Natural killer cell (primary cell): ENCODE measurements around the gene CCDC51. TPM values are rescaled to one million over a fixed set of nuclear protein-coding genes. Genes with fewer than 3 reads are reported as not detected.
"Not testable (repeated sequence)": the region's sequence is repeated elsewhere in the genome, so short reads cannot be mapped to it uniquely, and the experiment has no call there.

ENCODE experiments used
- ATAC-seq, 3 donors: fragments of 150-1000 bp in 2 of 3; fragments of 200-7000 bp in 1 of 3; cut with Tn5 transposase; 1 replicate in 1 of 3; 2 replicates in 2 of 3; pipeline ENCODE4 v1.10.0; 2021; ENCODE audit warnings: mild to moderate bottlenecking in 2 of 3, moderate library complexity in 2 of 3
- DNase-seq, 2 donors: peaks; one replicate each; pipeline versions ENCODE4 v3.0.0 to v3.0.0-alpha.2; 2013 to 2021; ENCODE audit warnings: mixed read lengths in 1 of 2
- H3K27ac ChIP-seq: one replicate; pipeline ENCODE4 v1.5.1; 2013; ENCODE audit warnings: mild to moderate bottlenecking, low read length
- H3K27me3 ChIP-seq: one replicate; pipeline ENCODE4 v1.6.1; 2013; ENCODE audit warnings: low read length; ENCODE audit not compliant: control insufficient read depth, insufficient read depth
- H3K36me3 ChIP-seq: one replicate; pipeline ENCODE4 v1.6.1; 2013; ENCODE audit warnings: low read length; ENCODE audit not compliant: control insufficient read depth, insufficient read depth
- H3K4me1 ChIP-seq: one replicate; pipeline ENCODE4 v1.6.1; 2013; ENCODE audit warnings: low read length; ENCODE audit not compliant: control insufficient read depth, insufficient read depth
- H3K4me3 ChIP-seq: one replicate; pipeline ENCODE4 v1.5.1; 2013; ENCODE audit warnings: low read length
- H3K9me3 ChIP-seq: one replicate; pipeline ENCODE4 v1.6.1; 2013; ENCODE audit warnings: low read length; ENCODE audit not compliant: control insufficient read depth, insufficient read depth
- H3K27ac Mint-ChIP-seq, 2 donors: one replicate each; pipeline ENCODE4 v1.8.0; 2022; ENCODE audit warnings: mild to moderate bottlenecking in 2 of 2, mixed read lengths in 2 of 2, moderate library complexity in 1 of 2
- H3K27me3 Mint-ChIP-seq, 2 donors: one replicate each; pipeline ENCODE4 v1.8.0; 2022; ENCODE audit warnings: low read depth in 2 of 2, mixed read lengths in 2 of 2
- H3K36me3 Mint-ChIP-seq: one replicate; pipeline ENCODE4 v1.8.0; 2022; ENCODE audit warnings: mixed read lengths
- H3K4me1 Mint-ChIP-seq, 2 donors: one replicate each; pipeline ENCODE4 v1.8.0; 2022; ENCODE audit warnings: mixed read lengths in 2 of 2
- H3K4me3 Mint-ChIP-seq: one replicate; pipeline ENCODE4 v1.8.0; 2022; ENCODE audit warnings: mild to moderate bottlenecking, moderate library complexity, mixed read lengths
- H3K9me3 Mint-ChIP-seq, 2 donors: one replicate each; pipeline ENCODE4 v1.8.0; 2022; ENCODE audit warnings: mixed read lengths in 2 of 2
- WGBS: methylation state at CpG from one replicate; pipeline ENCODE4 v1.1.7; 2013; ENCODE audit warnings: missing lambda C conversion rate; ENCODE audit not compliant: insufficient coverage; 5-methylcytosine and 5-hydroxymethylcytosine counted together
- intact Hi-C: fragments of 100-400 bp; cut with micrococcal nuclease; formaldehyde crosslinking; loops from one replicate; pipeline ENCODE4 v1.14.2; 2022
- total RNA-seq, 4 donors: library from RNA; stranded (reverse); fragments of 120-200 nt in 1 of 4; gene quantifications; one replicate each; pipeline versions ENCODE4 v1.2.3 to v1.2.4, GENCODE V29; 2013 to 2022
- TF ChIP-seq, protein P1 (sequence below): fragments of 200-600 bp; IDR thresholded peaks from one replicate; pipeline ENCODE4 v1.8.0; 2022; ENCODE audit warnings: antibody characterized with exemption

Gene CCDC51
- total RNA-seq, 3 donors from 2014 or later (not counting 1 experiment from before 2014, with no cell fraction given): 4.4 to 8.8 (median 6.8) TPM

DNA sequence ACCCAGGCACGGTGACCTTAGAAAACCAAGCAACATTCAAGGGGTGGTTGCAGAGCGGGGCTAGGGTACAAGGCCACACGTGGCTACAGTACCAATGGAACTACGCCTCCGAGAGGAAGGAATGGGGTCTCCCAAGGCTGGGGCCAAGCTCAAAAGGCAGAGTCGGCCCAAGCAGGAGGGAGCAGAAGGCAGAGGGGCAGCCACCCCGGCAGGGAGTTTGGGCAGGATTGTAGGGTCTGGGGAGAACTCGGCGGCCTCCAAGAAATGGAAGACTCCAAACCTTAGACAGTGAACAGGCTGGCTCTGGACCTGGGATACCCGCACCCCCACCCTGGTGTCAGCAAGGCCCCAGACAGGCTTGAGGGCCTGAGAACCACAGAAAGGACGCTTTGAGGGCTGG is 35.3 kb upstream of the CCDC51 start:
- Mint-ChIP-seq H3K36me3 (no peaks in the 10 kb centered on the region), H3K27ac (peak overlapping the region; percentile 74 to 97), H3K9me3 (no peaks in the 10 kb centered on the region), H3K4me3 (no peak overlapping the region), H3K4me1 (peaks cover 46 to 49% of the 10 kb centered on the region in 2 donors), H3K27me3 (no peaks in the 10 kb centered on the region)
- H3K36me3 ChIP-seq: no peaks in the 10 kb centered on the region
- no peaks in the 10 kb centered on the region for H3K27me3 ChIP-seq
- intact Hi-C loops: no loop called here
- TF ChIP-seq, protein P1, sequence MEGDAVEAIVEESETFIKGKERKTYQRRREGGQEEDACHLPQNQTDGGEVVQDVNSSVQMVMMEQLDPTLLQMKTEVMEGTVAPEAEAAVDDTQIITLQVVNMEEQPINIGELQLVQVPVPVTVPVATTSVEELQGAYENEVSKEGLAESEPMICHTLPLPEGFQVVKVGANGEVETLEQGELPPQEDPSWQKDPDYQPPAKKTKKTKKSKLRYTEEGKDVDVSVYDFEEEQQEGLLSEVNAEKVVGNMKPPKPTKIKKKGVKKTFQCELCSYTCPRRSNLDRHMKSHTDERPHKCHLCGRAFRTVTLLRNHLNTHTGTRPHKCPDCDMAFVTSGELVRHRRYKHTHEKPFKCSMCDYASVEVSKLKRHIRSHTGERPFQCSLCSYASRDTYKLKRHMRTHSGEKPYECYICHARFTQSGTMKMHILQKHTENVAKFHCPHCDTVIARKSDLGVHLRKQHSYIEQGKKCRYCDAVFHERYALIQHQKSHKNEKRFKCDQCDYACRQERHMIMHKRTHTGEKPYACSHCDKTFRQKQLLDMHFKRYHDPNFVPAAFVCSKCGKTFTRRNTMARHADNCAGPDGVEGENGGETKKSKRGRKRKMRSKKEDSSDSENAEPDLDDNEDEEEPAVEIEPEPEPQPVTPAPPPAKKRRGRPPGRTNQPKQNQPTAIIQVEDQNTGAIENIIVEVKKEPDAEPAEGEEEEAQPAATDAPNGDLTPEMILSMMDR: no peak
- ATAC-seq (no peak), DNase-seq (no peak)
- H3K9me3 ChIP-seq: no peaks in the 10 kb centered on the region
- 95% methylated on average over 11 of the region's 11 CpGs for WGBS
- H3K27ac ChIP-seq: no peak overlapping the region
- H3K4me3 ChIP-seq: no peak overlapping the region
- H3K4me1 ChIP-seq: peaks cover 65% of the 10 kb centered on the region

DNA sequence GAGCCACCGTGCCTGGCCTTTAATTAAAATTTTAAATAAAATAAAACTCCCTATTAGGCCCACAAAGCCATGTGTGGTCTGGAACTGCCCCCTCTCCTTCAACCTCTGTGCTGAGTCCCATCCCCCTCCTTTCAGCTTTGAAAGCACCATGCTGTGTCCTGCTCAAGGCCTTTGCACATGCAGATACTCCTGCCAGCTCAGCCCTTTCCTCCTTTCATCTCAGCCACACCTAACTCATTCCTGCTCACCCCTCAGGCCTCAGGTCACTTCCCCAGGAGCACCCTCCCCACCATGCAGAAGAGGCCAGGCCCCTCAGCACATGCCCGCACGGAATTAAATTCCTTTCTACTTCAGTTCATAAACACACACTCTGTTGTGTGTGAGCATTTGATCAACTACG is 34.7 kb upstream of the CCDC51 start:
- WGBS: 99% methylated on average over 4 of the region's 4 CpGs
- H3K36me3 ChIP-seq: peaks cover under 1% of the 10 kb centered on the region
- DNase-seq (no peak), ATAC-seq (no peak)
- H3K4me1 ChIP-seq: peaks cover 66% of the 10 kb centered on the region
- no peaks in the 10 kb centered on the region for H3K9me3 Mint-ChIP-seq
- intact Hi-C loops: no loop called here
- H3K27ac Mint-ChIP-seq: peak overlapping the region; percentile 74 to 97
- no peak overlapping the region for H3K4me3 ChIP-seq
- no peaks in the 10 kb centered on the region for H3K27me3 Mint-ChIP-seq
- no peaks in the 10 kb centered on the region for H3K9me3 ChIP-seq
- peaks cover 47 to 52% of the 10 kb centered on the region in 2 donors for H3K4me1 Mint-ChIP-seq
- H3K27me3 ChIP-seq: no peaks in the 10 kb centered on the region
- no peaks in the 10 kb centered on the region for H3K36me3 Mint-ChIP-seq
- no peak overlapping the region for H3K4me3 Mint-ChIP-seq
- TF ChIP-seq, protein P1: no peak
- no peak overlapping the region for H3K27ac ChIP-seq

DNA sequence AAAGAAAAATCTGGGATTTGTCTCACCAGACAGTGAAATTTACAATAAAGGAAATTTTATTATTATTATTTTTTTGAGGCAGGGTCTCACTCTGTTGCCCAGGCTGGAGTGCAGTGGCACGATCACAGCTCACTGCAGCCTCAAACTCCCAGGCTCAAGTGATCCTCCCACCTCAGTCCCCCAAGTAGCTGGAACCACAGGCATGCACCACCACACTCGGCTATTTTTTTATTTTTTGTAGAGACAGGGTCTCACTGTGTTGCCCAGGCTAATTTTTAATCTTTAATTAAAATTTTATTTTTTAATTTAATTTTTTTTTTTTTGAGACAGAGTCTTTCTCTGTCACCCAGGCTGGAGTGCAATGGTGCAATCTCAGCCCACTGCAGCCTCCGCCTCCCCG is 34.1 kb upstream of the CCDC51 start:
- peaks cover 45 to 53% of the 10 kb centered on the region in 2 donors for H3K4me1 Mint-ChIP-seq
- H3K4me1 ChIP-seq: peaks cover 66% of the 10 kb centered on the region
- DNase-seq, ATAC-seq, intact Hi-C loops, H3K4me3 ChIP-seq, H3K9me3 ChIP-seq, H3K4me3 Mint-ChIP-seq, H3K36me3 ChIP-seq, H3K9me3 Mint-ChIP-seq, H3K27me3 Mint-ChIP-seq, H3K36me3 Mint-ChIP-seq, H3K27me3 ChIP-seq: not testable (repeated sequence)
- 100% methylated on average over 3 of the region's 4 CpGs for WGBS
- H3K27ac Mint-ChIP-seq: peak overlapping the region; percentile 95 to 97
- peak overlapping the region; percentile 88 for H3K27ac ChIP-seq

DNA sequence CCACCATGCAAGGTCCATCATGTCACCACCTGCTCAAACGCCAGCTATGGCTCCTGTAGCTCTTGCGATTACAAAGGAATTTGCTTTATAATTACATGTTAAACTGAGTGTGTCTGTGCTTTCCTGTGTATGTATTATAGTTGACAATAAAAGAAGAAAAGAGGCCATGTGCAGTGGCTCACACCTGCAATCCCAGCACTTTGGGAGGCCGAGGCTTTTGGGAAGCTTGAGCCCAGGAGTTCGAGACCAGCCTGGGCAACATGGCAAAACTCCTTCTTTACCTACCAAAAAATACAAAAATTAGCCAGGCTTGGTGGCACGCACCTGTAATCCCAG is 33.7 kb upstream of the CCDC51 start:
- TF ChIP-seq, protein P1: no peak
- no peak overlapping the region for H3K4me3 ChIP-seq
- H3K27me3 Mint-ChIP-seq: no peaks in the 10 kb centered on the region

More for the DNA sequence above, 33.7 kb upstream of the CCDC51 start:
- Mint-ChIP-seq H3K36me3 (no peaks in the 10 kb centered on the region), H3K4me1 (peaks cover 44 to 53% of the 10 kb centered on the region in 2 donors), H3K27ac (peak overlapping the region; percentile 95 to 97), H3K9me3 (no peaks in the 10 kb centered on the region), H3K4me3 (peak overlapping the region; percentile 94)
- Histone ChIP-seq H3K4me1 (peaks cover 66% of the 10 kb centered on the region), H3K27me3 (no peaks in the 10 kb centered on the region), H3K27ac (peak overlapping the region; percentile 88), H3K36me3 (peaks cover 11% of the 10 kb centered on the region), H3K9me3 (no peaks in the 10 kb centered on the region)
- 91% methylated on average over 5 of the region's 5 CpGs for WGBS
- intact Hi-C loops: loop anchor here (1.0 to 2.0 kb wide), 2 partner anchors 27 to 33 kb away; partner anchors contain the start of genes ATRIP, CCDC51 and TMA7
- ATAC-seq: no peak
- DNase-seq: no peak
